ENCODE measurements around the gene MAP2K3.

The MAP2K3 gene

GRCh38 chr17:21293831-21294210 lies 9.3 kb downstream of the MAP2K3 start:
- DNase-seq (ENCODE audit: low read depth), result no peak
- H3K4me3 ChIP-seq (ENCODE audit: low read depth, low read length), result no peak overlapping the region
- TF ChIP-seq CTCF (IDR thresholded peaks at IDR 0.05; ENCODE audit: control insufficient read depth, extremely low read depth, insufficient read depth), result no peak

GRCh38 chr17:21294321-21295035 lies 10.0 kb downstream of the MAP2K3 start:
- TF ChIP-seq CTCF (IDR thresholded peaks at IDR 0.05; ENCODE audit: control insufficient read depth, extremely low read depth, insufficient read depth), result no peak
- no peak for DNase-seq (ENCODE audit: low read depth)
- no peak overlapping the region for H3K4me3 ChIP-seq (ENCODE audit: low read depth, low read length)

- no peak for DNase-seq (ENCODE audit: low read depth)
- H3K4me3 ChIP-seq (ENCODE audit: low read depth, low read length), result no peak overlapping the region
- TF ChIP-seq CTCF (IDR thresholded peaks at IDR 0.05; ENCODE audit: control insufficient read depth, extremely low read depth, insufficient read depth), result no peak
These were observed 10.8 kb downstream of the MAP2K3 start for GRCh38 chr17:21295036-21295952.

- no peak for TF ChIP-seq CTCF (IDR thresholded peaks at IDR 0.05; ENCODE audit: control insufficient read depth, extremely low read depth, insufficient read depth)
- H3K4me3 ChIP-seq (ENCODE audit: low read depth, low read length), result no peak overlapping the region
- no peak for DNase-seq (ENCODE audit: low read depth)
These were observed 11.8 kb downstream of the MAP2K3 start for GRCh38 chr17:21296097-21297025.

- TF ChIP-seq CTCF (IDR thresholded peaks at IDR 0.05; ENCODE audit: control insufficient read depth, extremely low read depth, insufficient read depth), result no peak
- H3K4me3 ChIP-seq (ENCODE audit: low read depth, low read length), result no peak overlapping the region
- DNase-seq (ENCODE audit: low read depth), result no peak
These were observed 12.6 kb downstream of the MAP2K3 start for GRCh38 chr17:21297026-21297520.

GRCh38 chr17:21297597-21297996 lies 13.1 kb downstream of the MAP2K3 start:
- H3K4me3 ChIP-seq (ENCODE audit: low read depth, low read length), result no peak overlapping the region
- DNase-seq (ENCODE audit: low read depth), result no peak
- no peak for TF ChIP-seq CTCF (IDR thresholded peaks at IDR 0.05; ENCODE audit: control insufficient read depth, extremely low read depth, insufficient read depth)
